K562 (cell line): ENCODE data around the gene TMEM181. TPM values are rescaled to one million over a fixed set of nuclear protein-coding genes. Genes with fewer than 3 reads are reported as not detected.

Experiments used
- CTCFL ChIP-seq: IDR thresholded peaks from 2 replicates; pipeline ENCODE4 v1.6.1; 2011; ENCODE audit warnings: borderline replicate concordance, low read depth, mild to moderate bottlenecking, moderate library complexity, low read length; ENCODE audit not compliant: insufficient read depth, poor library complexity, severe bottlenecking
- ESRRA ChIP-seq: fragments of 450-650 bp; IDR thresholded peaks from 2 replicates; pipeline ENCODE4 v1.6.1; 2014; ENCODE audit warnings: low read depth, mild to moderate bottlenecking, moderate library complexity, borderline replicate concordance
- FOXP4 ChIP-seq: sonication (generic); formaldehyde crosslinking; IDR thresholded peaks from 2 replicates; pipeline ENCODE4 v1.8.0; 2022; ENCODE audit warnings: mild to moderate bottlenecking, missing genetic modification reagents, borderline replicate concordance
- HMBOX1 ChIP-seq: sonication (generic); IDR thresholded peaks from 2 replicates; pipeline ENCODE4 v1.6.1; 2016
- JUND ChIP-seq, 2 experiments: IDR thresholded peaks; 2 replicates in 1 of 2; 3 replicates in 1 of 2; pipeline ENCODE4 v1.6.1; 2011; ENCODE audit warnings: borderline replicate concordance in 2 of 2, low read depth in 2 of 2, low read length in 2 of 2, improper control_type of control experiment in 1 of 2, missing biosample characterization in 1 of 2, missing genetic modification characterization in 1 of 2, missing genetic modification reagents in 1 of 2
- MYC ChIP-seq, 2 experiments: fragments of 250-450 bp in 1 of 2; sonication (Bioruptor Pico) in 1 of 2; IDR thresholded peaks; 2 replicates each; pipeline versions ENCODE4 v1.5.1 to v1.6.1; 2012 to 2021; ENCODE audit warnings: low read depth in 2 of 2, borderline replicate concordance in 1 of 2, improper control_type of control experiment in 1 of 2, low read length in 1 of 2, mild to moderate bottlenecking in 1 of 2, moderate library complexity in 1 of 2
- NONO ChIP-seq, 2 experiments: fragments of 200-400 bp in 1 of 2; fragments of 450-650 bp in 1 of 2; formaldehyde crosslinking in 1 of 2; IDR thresholded peaks; 2 replicates each; pipeline ENCODE4 v1.6.1; 2017; ENCODE audit warnings: low read depth in 2 of 2, mild to moderate bottlenecking in 2 of 2, moderate library complexity in 2 of 2, low read length in 1 of 2
- PTBP1 ChIP-seq: fragments of 200-400 bp; formaldehyde crosslinking; IDR thresholded peaks from 2 replicates; pipeline ENCODE4 v1.6.1; 2017; ENCODE audit warnings: low read depth, low read length
- SP2 ChIP-seq: IDR thresholded peaks from 2 replicates; pipeline ENCODE4 v1.6.1; 2011; ENCODE audit warnings: mild to moderate bottlenecking, low read depth, low read length, moderate library complexity; ENCODE audit not compliant: poor library complexity, severe bottlenecking; ENCODE audit errors: extremely low read depth
- TAL1 ChIP-seq: fragments of 450-650 bp; IDR thresholded peaks from 2 replicates; pipeline ENCODE4 v1.6.1; 2016; ENCODE audit warnings: mild to moderate bottlenecking
- VEZF1 ChIP-seq: fragments of 200-800 bp; sonication (Bioruptor generic); IDR thresholded peaks from 2 replicates; pipeline ENCODE4 v1.6.1; 2017; ENCODE audit warnings: missing genetic modification characterization, missing compliant biosample characterization
- ZBTB11 ChIP-seq, 3 experiments: fragments of 200-800 bp in 1 of 3; fragments of 250-450 bp in 1 of 3; fragments of 450-650 bp in 1 of 3; sonication (Bioruptor Pico) in 1 of 3; sonication (Bioruptor generic) in 1 of 3; formaldehyde crosslinking in 1 of 3; IDR thresholded peaks; 2 replicates each; pipeline versions ENCODE4 v1.6.1 to v1.8.0; 2016 to 2022; ENCODE audit warnings: mild to moderate bottlenecking in 2 of 3, missing genetic modification characterization in 2 of 3, missing compliant biosample characterization in 1 of 3, moderate library complexity in 1 of 3
- ZBTB17 ChIP-seq: fragments of 450-650 bp; formaldehyde crosslinking; IDR thresholded peaks from 2 replicates; pipeline ENCODE4 v1.4.0; 2020; ENCODE audit warnings: mild to moderate bottlenecking
- polyA plus RNA-seq, 8 experiments: library from polyadenylated mRNA; depleted of rRNA in 4 of 8; stranded (reverse) in 5 of 8; unstranded in 3 of 8; fragments of >200 nt; fragmentation: Nextera tagmentation in 2 of 8; fragmentation: Illumina TruSeq in 1 of 8; extraction: Ambion mirVana in 2 of 8; extraction: Trizol in 1 of 8; gene quantifications; 2 replicates each; pipeline versions ENCODE4 v1.2.1 to v1.2.3, GENCODE V29; 2011 to 2014; ENCODE audit warnings: inconsistent platforms in 1 of 8, missing spikeins in 1 of 8
- total RNA-seq, 7 experiments: library from RNA; depleted of rRNA in 6 of 7; stranded (reverse); fragments of >200 nt in 6 of 7; fragmentation: Illumina TruSeq in 2 of 7; extraction: Trizol in 2 of 7; gene quantifications; 2 replicates each; pipeline versions ENCODE4 v1.2.1 to v1.2.3, GENCODE V29; 2011 to 2021; ENCODE audit warnings: low replicate concordance in 1 of 7

TMEM181 gene
- total and polyA plus RNA-seq, 9 of the 15 experiments (the other 6 are each of a cell fraction or from before 2014, with no cell fraction given), result 5.6 to 27.2 (median 19.9) TPM

GRCh38 chr6:158536084-158536890, 23.6 kb upstream of the TMEM181 start (continued):
- TF ChIP-seq ZBTB11 (CRISPR knock-in tag; IDR thresholded peaks at IDR 0.05) (peak in 1 of 3 experiments; percentile 60; a peak in 1 of 6 replicates), MYC (IDR thresholded peaks at IDR 0.05; ENCODE audit: low read depth, low read length) (no peak), MYC (CRISPR knock-in tag; IDR thresholded peaks at IDR 0.05; ENCODE audit: borderline replicate concordance, low read depth) (no peak), FOXP4 (CRISPR knock-in tag) (no peak; the same call in 1 of the 2 replicates), HMBOX1 (no peak; the same call in 1 of the 2 replicates), PTBP1 (0 out of 2 replicates have a peak, but pooled peaks have one; percentile 40), TAL1 (no peak), SP2 (no peak), CTCFL (no peak), JUND (IDR thresholded peaks at IDR 0.05; ENCODE audit: borderline replicate concordance, low read depth, low read length) (no peak), JUND (tag; IDR thresholded peaks at IDR 0.05; ENCODE audit: borderline replicate concordance, low read depth, low read length) (no peak; the same call in 2 of the 3 replicates), ESRRA (peak; percentile 75), ZBTB17 (CRISPR knock-in tag) (no peak), NONO (IDR thresholded peaks at IDR 0.05; ENCODE audit: low read depth in 2 of 2, low read length in 1 of 2) (no peak), VEZF1 (no peak)
